ENCODE results near the gene MLLT6. TPM values are rescaled to one million over a fixed set of nuclear protein-coding genes. Genes with fewer than 3 reads are reported as not detected.

Gene MLLT6
- total and polyA plus RNA-seq, 2 of the 13 experiments (the other 11 are each of a cell fraction or from before 2014, with no cell fraction given), result 50.7 to 69.5 TPM

- Histone ChIP-seq H3K9ac (ENCODE audit: insufficient read depth, low read depth, low read length) (no peak overlapping the region), H3K36me3 (replicated peaks in 1 of 2; ENCODE audit: control insufficient read depth in 1 of 2, insufficient read depth in 2 of 2, low read length in 2 of 2) (peaks cover 26 to 55% of the 10 kb centered on the region in 2 experiments), H3K9me3 (ENCODE audit: low read length) (no peaks in the 10 kb centered on the region), H3K79me2 (ENCODE audit: insufficient read depth, low read length) (peaks cover 41% of the 10 kb centered on the region), H3K4me3 (replicated peaks in 1 of 3; ENCODE audit: insufficient read depth in 1 of 3, low read depth in 2 of 3, low read length in 3 of 3) (peak overlapping the region in 1 of 3 experiments; percentile 99; a peak in 2 of 6 replicates), H3K4me2 (ENCODE audit: low read depth, low read length) (peak overlapping the region; percentile 91; the same call in 1 of the 2 replicates), H4K20me1 (ENCODE audit: insufficient read depth, low read length) (peaks cover 12% of the 10 kb centered on the region), H3K27me3 (ENCODE audit: control insufficient read depth in 1 of 2, insufficient read depth in 2 of 2, low read length in 2 of 2) (no peaks in the 10 kb centered on the region; a peak in 1 of 5 replicates), H2AFZ (ENCODE audit: low read length) (no peak overlapping the region), H3K4me1 (ENCODE audit: insufficient read depth, low read length) (peaks cover 53% of the 10 kb centered on the region), H3K27ac (ENCODE audit: extremely low read length, insufficient read depth, low read length) (no peak overlapping the region)
- BruUV-seq (replicated peaks), result TSS peak; percentile 8
- ChIA-PET CTCF (ENCODE audit: low intra/inter-chr PET ratio, low total read pairs) (no interaction called here), POLR2A (interaction anchor here (0.6 to 8.9 kb wide), 9 partner anchors 9 to 56 kb away, joined by 3 to 106 read pairs (median 38); partner anchors contain the start of genes CISD3 and EPOP)
- 96% methylated on average over 17 of the region's 21 CpGs for WGBS (ENCODE audit: low lambda C conversion rate)
- DNase-seq (ENCODE audit: low spot score) (no peak), ATAC-seq (no peak), FAIRE-seq (no peak)
- intact Hi-C loops (cut with micrococcal nuclease; ENCODE audit: unreplicated experiment) (no loop called here), in situ Hi-C loops (cut with HindIII; ENCODE audit: extremely low pct_ligation_motif_present, low pct_unique_long_range_greater_than_20kb) (no loop called here)
- TF ChIP-seq ZNF768 (CRISPR knock-in tag; IDR thresholded peaks at IDR 0.05), result peak; percentile 40; the same call in 1 of the 2 replicates
- no peak for TF ChIP-seq ZNF232 (CRISPR knock-in tag; IDR thresholded peaks at IDR 0.05; ENCODE audit: borderline replicate concordance)
- TF ChIP-seq, protein P1, sequence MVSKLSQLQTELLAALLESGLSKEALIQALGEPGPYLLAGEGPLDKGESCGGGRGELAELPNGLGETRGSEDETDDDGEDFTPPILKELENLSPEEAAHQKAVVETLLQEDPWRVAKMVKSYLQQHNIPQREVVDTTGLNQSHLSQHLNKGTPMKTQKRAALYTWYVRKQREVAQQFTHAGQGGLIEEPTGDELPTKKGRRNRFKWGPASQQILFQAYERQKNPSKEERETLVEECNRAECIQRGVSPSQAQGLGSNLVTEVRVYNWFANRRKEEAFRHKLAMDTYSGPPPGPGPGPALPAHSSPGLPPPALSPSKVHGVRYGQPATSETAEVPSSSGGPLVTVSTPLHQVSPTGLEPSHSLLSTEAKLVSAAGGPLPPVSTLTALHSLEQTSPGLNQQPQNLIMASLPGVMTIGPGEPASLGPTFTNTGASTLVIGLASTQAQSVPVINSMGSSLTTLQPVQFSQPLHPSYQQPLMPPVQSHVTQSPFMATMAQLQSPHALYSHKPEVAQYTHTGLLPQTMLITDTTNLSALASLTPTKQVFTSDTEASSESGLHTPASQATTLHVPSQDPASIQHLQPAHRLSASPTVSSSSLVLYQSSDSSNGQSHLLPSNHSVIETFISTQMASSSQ (IDR thresholded peaks at IDR 0.05; ENCODE audit: low read depth), result no peak
- TF ChIP-seq, protein P1 (CRISPR knock-in tag; IDR thresholded peaks at IDR 0.05; ENCODE audit: borderline replicate concordance), result peak; percentile 27; the same call in 1 of the 2 replicates
- TF ChIP-seq HNRNPL (IDR thresholded peaks at IDR 0.05; ENCODE audit: low read depth, low read length), result peak; percentile 77; the same call in 1 of the 2 replicates
- TF ChIP-seq ZNF24 (IDR thresholded peaks at IDR 0.05), result peak; percentile 28; the same call in 1 of the 2 replicates
- no peak for TF ChIP-seq MLLT10 (CRISPR knock-in tag; IDR thresholded peaks at IDR 0.05)
- TF ChIP-seq, protein P2, sequence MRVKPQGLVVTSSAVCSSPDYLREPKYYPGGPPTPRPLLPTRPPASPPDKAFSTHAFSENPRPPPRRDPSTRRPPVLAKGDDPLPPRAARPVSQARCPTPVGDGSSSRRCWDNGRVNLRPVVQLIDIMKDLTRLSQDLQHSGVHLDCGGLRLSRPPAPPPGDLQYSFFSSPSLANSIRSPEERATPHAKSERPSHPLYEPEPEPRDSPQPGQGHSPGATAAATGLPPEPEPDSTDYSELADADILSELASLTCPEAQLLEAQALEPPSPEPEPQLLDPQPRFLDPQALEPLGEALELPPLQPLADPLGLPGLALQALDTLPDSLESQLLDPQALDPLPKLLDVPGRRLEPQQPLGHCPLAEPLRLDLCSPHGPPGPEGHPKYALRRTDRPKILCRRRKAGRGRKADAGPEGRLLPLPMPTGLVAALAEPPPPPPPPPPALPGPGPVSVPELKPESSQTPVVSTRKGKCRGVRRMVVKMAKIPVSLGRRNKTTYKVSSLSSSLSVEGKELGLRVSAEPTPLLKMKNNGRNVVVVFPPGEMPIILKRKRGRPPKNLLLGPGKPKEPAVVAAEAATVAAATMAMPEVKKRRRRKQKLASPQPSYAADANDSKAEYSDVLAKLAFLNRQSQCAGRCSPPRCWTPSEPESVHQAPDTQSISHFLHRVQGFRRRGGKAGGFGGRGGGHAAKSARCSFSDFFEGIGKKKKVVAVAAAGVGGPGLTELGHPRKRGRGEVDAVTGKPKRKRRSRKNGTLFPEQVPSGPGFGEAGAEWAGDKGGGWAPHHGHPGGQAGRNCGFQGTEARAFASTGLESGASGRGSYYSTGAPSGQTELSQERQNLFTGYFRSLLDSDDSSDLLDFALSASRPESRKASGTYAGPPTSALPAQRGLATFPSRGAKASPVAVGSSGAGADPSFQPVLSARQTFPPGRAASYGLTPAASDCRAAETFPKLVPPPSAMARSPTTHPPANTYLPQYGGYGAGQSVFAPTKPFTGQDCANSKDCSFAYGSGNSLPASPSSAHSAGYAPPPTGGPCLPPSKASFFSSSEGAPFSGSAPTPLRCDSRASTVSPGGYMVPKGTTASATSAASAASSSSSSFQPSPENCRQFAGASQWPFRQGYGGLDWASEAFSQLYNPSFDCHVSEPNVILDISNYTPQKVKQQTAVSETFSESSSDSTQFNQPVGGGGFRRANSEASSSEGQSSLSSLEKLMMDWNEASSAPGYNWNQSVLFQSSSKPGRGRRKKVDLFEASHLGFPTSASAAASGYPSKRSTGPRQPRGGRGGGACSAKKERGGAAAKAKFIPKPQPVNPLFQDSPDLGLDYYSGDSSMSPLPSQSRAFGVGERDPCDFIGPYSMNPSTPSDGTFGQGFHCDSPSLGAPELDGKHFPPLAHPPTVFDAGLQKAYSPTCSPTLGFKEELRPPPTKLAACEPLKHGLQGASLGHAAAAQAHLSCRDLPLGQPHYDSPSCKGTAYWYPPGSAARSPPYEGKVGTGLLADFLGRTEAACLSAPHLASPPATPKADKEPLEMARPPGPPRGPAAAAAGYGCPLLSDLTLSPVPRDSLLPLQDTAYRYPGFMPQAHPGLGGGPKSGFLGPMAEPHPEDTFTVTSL (CRISPR knock-in tag; IDR thresholded peaks at IDR 0.05; ENCODE audit: borderline replicate concordance), result no peak
- TF ChIP-seq POLR2A (IDR thresholded peaks at IDR 0.05; ENCODE audit: insufficient read depth in 1 of 2, low read depth in 2 of 2, low read length in 2 of 2), result peak; percentile 39 to 44; a peak in 3 of 4 replicates
- peak; percentile 82 for TF ChIP-seq ZKSCAN1 (IDR thresholded peaks at IDR 0.05; ENCODE audit: low read length)
- no peak for TF ChIP-seq NFE2L1 (CRISPR knock-in tag; IDR thresholded peaks at IDR 0.05; ENCODE audit: borderline replicate concordance)
- TF ChIP-seq PHF20 (CRISPR knock-in tag; IDR thresholded peaks at IDR 0.05), result no peak
- TF ChIP-seq ZSCAN9 (CRISPR knock-in tag; IDR thresholded peaks at IDR 0.05; ENCODE audit: borderline replicate concordance), result no peak
- TF ChIP-seq NPAS2 (CRISPR knock-in tag; IDR thresholded peaks at IDR 0.05; ENCODE audit: borderline replicate concordance), result no peak
- TF ChIP-seq AGO2 (optimal IDR thresholded peaks at IDR 0.05; ENCODE audit: low read depth, low read length), result peak; percentile 84
- TF ChIP-seq ZNF550 (CRISPR knock-in tag; IDR thresholded peaks at IDR 0.05; ENCODE audit: borderline replicate concordance), result no peak
Measured at GRCh38 chr17:38707678-38708351, 2.7 kb downstream of the MLLT6 start.

Measured in HepG2 (cell line).